Measurements from ENCODE around the gene UTS2R.

GRCh38 chr17:82382933-82383255, 11.3 kb downstream of the UTS2R start:
- TF ChIP-seq CTCF (IDR thresholded peaks at IDR 0.05) (no peak), POLR2AphosphoS5 (IDR thresholded peaks at IDR 0.05) (no peak)
